ENCODE data around the gene BNC2.
A peak's percentile ranks its signal among the peaks of the same experiment; 100 is the strongest.

BNC2 gene

GRCh38 chr9:16530669-16531642 lies 339.5 kb downstream of the BNC2 start:
- DNase-seq = no peak

- no peak for DNase-seq
These were observed 342.9 kb downstream of the BNC2 start for GRCh38 chr9:16527573-16527972.

- DNase-seq = no peak
These were observed 344.1 kb downstream of the BNC2 start for GRCh38 chr9:16526380-16526779.

GRCh38 chr9:16524823-16525222 lies 345.6 kb downstream of the BNC2 start:
- DNase-seq = no peak

GRCh38 chr9:16524078-16524477 lies 346.4 kb downstream of the BNC2 start:
- DNase-seq = no peak

- peak; percentile 81 for DNase-seq
These were observed 348.5 kb downstream of the BNC2 start for GRCh38 chr9:16521868-16522411.

GRCh38 chr9:16519001-16519400 lies 351.5 kb downstream of the BNC2 start:
- no peak for DNase-seq

GRCh38 chr9:16516891-16517290 lies 353.6 kb downstream of the BNC2 start:
- DNase-seq = peak; percentile 69

GRCh38 chr9:16515879-16516301 lies 354.6 kb downstream of the BNC2 start:
- peak; percentile 87 for DNase-seq

GRCh38 chr9:16515207-16515606 lies 355.3 kb downstream of the BNC2 start:
- DNase-seq = peak; percentile 97

GRCh38 chr9:16514131-16514530 lies 356.3 kb downstream of the BNC2 start:
- DNase-seq = no peak

GRCh38 chr9:16512281-16512680 lies 358.2 kb downstream of the BNC2 start:
- no peak for DNase-seq

- DNase-seq = no peak
These were observed 360.0 kb downstream of the BNC2 start for GRCh38 chr9:16510482-16510881.

GRCh38 chr9:16509997-16510396 lies 360.5 kb downstream of the BNC2 start:
- no peak for DNase-seq

GRCh38 chr9:16505199-16505598 lies 365.3 kb downstream of the BNC2 start:
- peak; percentile 84 for DNase-seq

GRCh38 chr9:16501726-16502125 lies 368.7 kb downstream of the BNC2 start:
- no peak for DNase-seq

GRCh38 chr9:16501141-16501540 lies 369.3 kb downstream of the BNC2 start:
- no peak for DNase-seq

- DNase-seq = no peak
These were observed 370.1 kb downstream of the BNC2 start for GRCh38 chr9:16500386-16500785.

- DNase-seq = no peak
These were observed 370.6 kb downstream of the BNC2 start for GRCh38 chr9:16499892-16500291.

GRCh38 chr9:16496908-16497307 lies 373.6 kb downstream of the BNC2 start:
- DNase-seq = no peak

GRCh38 chr9:16487915-16488314 lies 382.6 kb downstream of the BNC2 start:
- no peak for DNase-seq

- DNase-seq = peak; percentile 62
These were observed 384.7 kb downstream of the BNC2 start for GRCh38 chr9:16485575-16486321.

GRCh38 chr9:16485160-16485559 lies 385.3 kb downstream of the BNC2 start:
- no peak for DNase-seq

GRCh38 chr9:16484744-16485143 lies 385.7 kb downstream of the BNC2 start:
- DNase-seq = no peak
